ENCODE results near the gene ZFAND6. TPM values are rescaled to one million over a fixed set of nuclear protein-coding genes. Genes with fewer than 3 reads are reported as not detected.
A peak's percentile ranks its signal among the peaks of the same experiment; 100 is the strongest.

ZFAND6 gene
- total RNA-seq, 1 experiment from 2014 or later, result 177 TPM

GRCh38 chr15:80170596-80170995 lies 111.1 kb downstream of the ZFAND6 start:
- DNase-seq (ENCODE audit: low read depth), result no peak

- no peak for DNase-seq (ENCODE audit: low read depth)
Measured at GRCh38 chr15:80171787-80172186, 112.3 kb downstream of the ZFAND6 start.

- DNase-seq (ENCODE audit: low read depth), result no peak
Measured at GRCh38 chr15:80172401-80172800, 112.9 kb downstream of the ZFAND6 start.

- peak; percentile 68 for DNase-seq (ENCODE audit: low read depth)
Measured at GRCh38 chr15:80173022-80173759, 113.7 kb downstream of the ZFAND6 start.

DNA sequence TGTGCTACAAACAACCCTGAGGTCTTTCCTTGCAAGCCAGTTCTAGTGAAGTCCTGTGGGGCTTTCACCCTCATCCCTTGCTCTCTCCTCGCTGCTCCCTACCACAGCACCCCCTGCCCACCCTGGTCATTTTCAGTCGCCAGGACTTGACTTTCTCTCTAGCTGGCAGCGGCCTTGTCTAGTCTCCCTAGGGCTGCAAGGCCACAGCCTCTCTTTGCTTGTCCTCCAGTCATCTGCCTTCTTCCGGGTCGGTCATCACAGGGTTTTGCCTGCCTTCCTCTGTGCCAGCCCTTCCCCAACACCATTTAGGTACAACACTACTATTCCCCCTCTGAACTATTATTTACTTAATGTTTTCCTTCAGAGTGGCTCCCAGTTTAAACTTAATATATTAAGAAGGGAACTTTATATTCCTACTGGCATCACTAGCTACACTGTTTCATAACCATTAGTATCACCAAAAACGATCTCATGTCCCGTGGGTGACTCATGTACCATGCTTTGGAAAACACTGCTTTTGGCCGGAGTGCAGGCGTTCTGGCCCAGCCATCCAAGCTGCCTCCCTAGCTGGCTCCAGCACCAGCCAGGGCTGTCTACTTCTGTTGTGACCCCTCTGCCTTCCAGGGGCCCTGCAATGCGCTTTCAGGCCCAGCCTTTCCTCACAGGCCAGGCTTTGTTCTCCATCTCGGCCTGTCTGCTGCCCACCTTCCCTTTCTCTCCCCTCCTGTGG lies 114.7 kb downstream of the ZFAND6 start:
- DNase-seq (ENCODE audit: low read depth), result peak; percentile 76

DNA sequence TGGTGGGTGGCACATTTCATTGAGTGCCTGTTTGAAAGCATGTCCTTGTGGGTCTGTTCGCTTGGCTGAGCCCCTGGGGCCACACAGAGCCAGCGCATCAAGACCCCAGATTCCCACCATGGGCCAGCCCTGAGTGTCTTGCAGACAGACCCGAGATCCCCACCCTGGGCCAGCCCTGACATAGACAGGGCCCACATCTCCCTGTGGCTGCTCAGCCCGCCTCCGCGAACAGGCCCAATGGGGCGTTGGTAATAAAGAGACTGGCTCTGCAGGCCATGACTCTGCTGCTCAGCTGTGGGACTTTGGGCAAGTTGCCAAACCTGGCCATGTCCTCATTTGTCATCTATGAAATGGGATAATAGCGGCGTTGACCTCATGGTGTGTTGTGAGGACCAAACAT lies 116.0 kb downstream of the ZFAND6 start:
- DNase-seq (ENCODE audit: low read depth), result no peak

DNA sequence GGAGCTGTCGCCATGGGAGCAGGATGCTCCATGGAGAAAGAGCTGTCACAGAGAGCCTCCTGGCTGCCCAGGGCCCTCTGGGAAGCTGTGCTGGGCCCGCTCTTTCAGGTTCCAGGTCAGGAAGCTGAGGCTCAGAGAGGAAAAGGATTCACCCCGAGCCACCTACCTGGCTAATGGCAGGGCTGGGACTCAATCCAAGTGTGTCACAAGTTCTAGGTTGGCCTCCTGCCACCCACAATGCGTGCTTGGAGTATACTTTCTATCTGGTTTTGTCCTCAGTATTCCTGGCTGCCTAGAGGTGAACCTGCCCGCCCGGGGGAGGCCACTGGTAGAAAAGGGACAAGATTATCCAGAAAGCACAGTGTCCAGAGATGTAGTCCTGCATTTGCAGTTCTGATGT lies 117.0 kb downstream of the ZFAND6 start:
- DNase-seq (ENCODE audit: low read depth), result no peak

GRCh38 chr15:80177156-80177555 lies 117.7 kb downstream of the ZFAND6 start:
- DNase-seq (ENCODE audit: low read depth), result no peak

- peak; percentile 92 for DNase-seq (ENCODE audit: low read depth)
Measured at GRCh38 chr15:80179025-80179759, 119.7 kb downstream of the ZFAND6 start.

DNA sequence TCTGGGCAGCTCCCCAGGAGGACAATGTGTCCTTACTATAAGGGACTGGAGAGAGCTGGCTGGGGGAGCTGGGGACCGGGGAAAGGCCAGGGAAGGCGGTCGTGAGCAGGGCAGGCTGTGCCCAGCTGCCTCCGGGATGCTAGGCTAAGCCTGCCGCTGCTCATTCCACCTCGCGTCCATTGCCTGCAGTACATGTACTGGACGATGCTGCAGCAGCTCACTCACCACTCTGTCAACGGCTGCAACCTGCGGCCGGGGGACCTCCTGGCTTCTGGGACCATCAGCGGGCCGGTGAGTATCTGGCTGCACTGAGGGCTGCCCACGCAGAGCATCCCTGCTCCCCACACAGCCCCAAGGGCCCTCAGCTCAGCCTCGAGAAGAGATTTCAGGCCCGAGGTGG lies 120.5 kb downstream of the ZFAND6 start:
- no peak for DNase-seq (ENCODE audit: low read depth)

GRCh38 chr15:80180468-80180867 lies 121.0 kb downstream of the ZFAND6 start:
- DNase-seq (ENCODE audit: low read depth), result no peak

DNA sequence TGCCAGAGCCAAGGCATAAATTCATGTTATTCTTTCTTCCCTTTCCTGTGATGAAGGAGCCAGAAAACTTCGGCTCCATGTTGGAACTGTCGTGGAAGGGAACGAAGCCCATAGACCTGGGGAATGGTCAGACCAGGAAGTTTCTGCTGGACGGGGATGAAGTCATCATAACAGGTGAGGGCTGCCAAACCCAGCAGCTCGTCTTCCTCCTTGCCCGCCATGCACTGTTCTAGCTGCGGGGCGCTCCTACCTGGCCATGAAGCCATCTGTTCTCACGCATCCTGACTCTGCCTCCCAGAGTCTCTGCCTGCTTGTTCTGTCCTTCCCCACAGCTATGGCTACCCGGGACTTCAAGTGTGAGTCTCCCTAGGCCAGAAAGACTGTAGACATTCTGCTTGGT lies 121.5 kb downstream of the ZFAND6 start:
- no peak for DNase-seq (ENCODE audit: low read depth)

DNA sequence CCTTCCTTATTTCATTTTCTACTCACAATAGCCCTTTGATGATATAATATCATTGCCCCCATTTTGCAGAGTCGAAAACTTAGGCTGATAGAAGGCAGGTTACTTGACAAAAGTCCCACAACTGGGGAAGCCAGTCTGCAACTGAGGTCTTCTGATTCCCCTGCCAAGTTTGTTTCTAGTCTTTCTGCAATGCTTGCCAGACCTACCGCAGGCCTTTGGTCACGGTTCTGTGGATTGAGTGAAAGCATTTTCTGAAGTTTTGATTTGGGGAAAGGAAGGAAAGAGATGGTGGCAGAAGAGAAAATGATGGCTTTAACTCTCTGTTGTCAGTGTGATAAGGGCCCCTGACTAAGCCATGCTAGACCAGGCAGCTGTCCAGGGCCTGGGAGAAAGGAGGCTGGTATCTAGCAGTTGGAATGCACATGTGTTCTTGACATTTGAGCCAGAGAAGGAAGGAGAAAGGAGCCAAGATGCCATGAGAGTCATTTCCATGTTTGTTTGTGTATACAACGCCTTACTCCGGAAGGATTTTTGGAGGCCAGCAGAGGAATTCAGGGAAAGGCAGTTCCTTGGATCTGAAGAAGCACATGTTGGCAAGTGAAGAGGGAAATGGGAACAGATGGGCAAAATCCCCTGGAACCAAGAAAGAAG lies 123.3 kb downstream of the ZFAND6 start:
- DNase-seq (ENCODE audit: low read depth), result peak; percentile 41

GRCh38 chr15:80183306-80183705 lies 123.8 kb downstream of the ZFAND6 start:
- no peak for DNase-seq (ENCODE audit: low read depth)

GRCh38 chr15:80183886-80184285 lies 124.4 kb downstream of the ZFAND6 start:
- no peak for DNase-seq (ENCODE audit: low read depth)

DNA sequence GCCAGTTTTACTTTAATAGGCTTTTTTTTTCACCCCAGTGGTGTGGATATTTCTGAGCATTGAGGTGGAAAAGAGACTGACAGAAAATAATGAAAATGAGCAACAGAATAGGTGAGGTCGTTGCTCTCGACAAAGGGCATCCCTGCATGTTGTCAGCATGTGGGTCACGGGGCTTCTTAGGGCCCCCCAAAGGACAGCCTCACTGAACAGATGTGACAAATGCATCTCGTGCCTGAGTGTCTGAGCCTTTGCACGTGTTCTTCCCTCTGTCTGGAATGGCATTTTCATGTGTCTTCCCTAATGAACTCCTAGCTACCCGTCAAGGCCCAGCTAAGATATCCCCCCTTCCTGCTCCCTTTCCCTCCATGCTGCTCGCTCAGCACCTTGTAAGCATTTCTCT lies 125.1 kb downstream of the ZFAND6 start:
- DNase-seq (ENCODE audit: low read depth), result no peak

DNA sequence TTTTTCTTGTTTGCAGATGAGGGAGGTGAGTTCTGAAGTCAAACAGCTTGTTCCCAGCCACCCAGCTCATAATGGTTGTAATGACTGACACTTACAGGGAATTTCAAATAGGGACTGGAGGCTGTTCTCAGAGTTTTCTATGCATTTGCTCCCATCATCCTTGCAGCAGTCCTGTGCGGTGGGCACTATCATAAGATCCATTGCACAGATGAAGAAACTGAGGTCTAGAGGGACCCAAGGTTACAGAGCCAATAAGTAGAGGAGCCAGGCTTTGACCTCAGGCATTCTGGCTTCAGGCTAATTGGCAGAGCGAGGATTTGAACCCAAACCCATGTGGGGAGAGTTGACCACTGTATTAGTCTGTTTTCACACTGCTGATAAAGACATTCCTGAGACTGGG lies 125.7 kb downstream of the ZFAND6 start:
- DNase-seq (ENCODE audit: low read depth), result no peak

DNA sequence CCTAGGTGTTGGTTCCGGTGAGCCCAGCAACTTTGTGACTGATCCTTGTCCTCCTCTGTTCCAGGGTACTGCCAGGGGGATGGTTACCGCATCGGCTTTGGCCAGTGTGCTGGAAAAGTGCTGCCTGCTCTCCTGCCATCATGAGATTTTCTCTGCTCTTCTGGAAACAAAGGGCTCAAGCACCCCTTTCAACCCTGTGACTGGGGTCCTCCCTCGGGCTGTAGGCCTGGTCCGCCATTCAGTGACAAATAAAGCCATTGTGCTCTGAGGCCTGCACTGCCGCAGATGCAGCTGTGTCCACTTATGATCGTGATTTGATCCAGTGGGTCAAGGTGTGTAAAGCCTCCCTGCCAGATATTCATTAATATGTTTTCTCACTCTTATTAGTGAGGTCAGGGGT lies 126.6 kb downstream of the ZFAND6 start:
- DNase-seq (ENCODE audit: low read depth), result no peak

DNA sequence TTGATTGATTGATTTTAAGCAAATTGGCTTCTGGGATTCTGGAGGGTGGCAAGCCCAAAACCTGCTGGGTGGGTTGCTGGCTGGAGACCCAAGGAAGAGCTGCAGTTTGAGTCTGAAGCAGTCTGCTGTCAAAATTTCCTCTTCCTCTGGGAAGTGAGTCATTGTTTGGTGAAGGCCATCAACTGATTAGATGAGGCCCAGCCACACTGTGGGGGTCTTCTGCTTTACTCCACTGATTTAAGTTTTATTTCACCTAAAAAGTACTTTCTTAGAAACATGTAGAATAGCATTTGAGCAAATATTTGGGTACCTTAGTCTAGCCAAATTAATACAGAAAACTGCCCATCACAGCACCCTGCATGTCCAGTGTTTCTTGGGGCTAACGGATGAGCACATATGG lies 127.1 kb downstream of the ZFAND6 start:
- no peak for DNase-seq (ENCODE audit: low read depth)
